ENCODE measurements around the gene GRIK5. TPM values are rescaled to one million over a fixed set of nuclear protein-coding genes. Genes with fewer than 3 reads are reported as not detected.
A peak's percentile ranks its signal among the peaks of the same experiment; 100 is the strongest.

The GRIK5 gene
- polyA plus RNA-seq, 1 experiment, result 0.05 TPM

GRCh38 chr19:41967054-41967783 lies 102.8 kb downstream of the GRIK5 start:
- TF ChIP-seq CTCF (IDR thresholded peaks at IDR 0.05; ENCODE audit: low read depth, low read length), result no peak
- no peaks in the 10 kb centered on the region; the same call in 1 of the 2 replicates for H3K9me3 ChIP-seq (ENCODE audit: control insufficient read depth, insufficient read depth, low read length)
- no peak for DNase-seq (ENCODE audit: low read depth, low spot score)
- ChIA-PET CTCF (no interaction called here), POLR2A (no interaction called here)
- H3K27me3 ChIP-seq (ENCODE audit: control insufficient read depth, insufficient read depth, low read length), result peaks cover 13% of the 10 kb centered on the region
- no peak overlapping the region for H3K4me3 ChIP-seq (ENCODE audit: low read depth, low read length)
- no peak overlapping the region for H3K27ac ChIP-seq (ENCODE audit: low read depth, low read length)

DNA sequence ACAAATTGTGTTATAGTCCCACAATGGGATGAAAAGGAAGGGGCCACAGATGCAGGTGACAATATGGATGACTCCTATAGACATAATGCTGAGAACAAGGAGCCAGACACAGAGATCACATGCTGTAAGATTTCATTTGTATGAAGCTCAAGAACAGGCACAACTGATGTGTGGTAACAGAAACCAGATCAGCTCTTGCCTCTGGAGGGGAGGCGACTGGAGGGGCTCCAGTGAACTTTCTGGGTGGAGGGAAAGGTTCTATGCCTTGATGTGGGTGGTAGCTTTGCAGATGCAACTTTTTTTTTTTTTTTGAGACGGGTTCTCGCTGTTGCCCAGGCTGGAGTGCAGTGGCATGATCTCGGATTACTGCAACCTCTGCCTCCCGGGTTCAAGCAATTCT lies 104.9 kb downstream of the GRIK5 start:
- Histone ChIP-seq H3K27me3 (ENCODE audit: control insufficient read depth, insufficient read depth, low read length) (peaks cover 13% of the 10 kb centered on the region), H3K27ac (ENCODE audit: low read depth, low read length) (no peak overlapping the region), H3K4me3 (ENCODE audit: low read depth, low read length) (no peak overlapping the region), H3K9me3 (ENCODE audit: control insufficient read depth, insufficient read depth, low read length) (no peaks in the 10 kb centered on the region; the same call in 1 of the 2 replicates)
- no peak for DNase-seq (ENCODE audit: low read depth, low spot score)
- no peak for TF ChIP-seq CTCF (IDR thresholded peaks at IDR 0.05; ENCODE audit: low read depth, low read length)
- ChIA-PET POLR2A (no interaction called here), CTCF (interaction anchor here (1.2 kb wide), 1 partner anchor 70 kb away, joined by 3 read pairs; no protein-coding TSS in a partner anchor)

DNA sequence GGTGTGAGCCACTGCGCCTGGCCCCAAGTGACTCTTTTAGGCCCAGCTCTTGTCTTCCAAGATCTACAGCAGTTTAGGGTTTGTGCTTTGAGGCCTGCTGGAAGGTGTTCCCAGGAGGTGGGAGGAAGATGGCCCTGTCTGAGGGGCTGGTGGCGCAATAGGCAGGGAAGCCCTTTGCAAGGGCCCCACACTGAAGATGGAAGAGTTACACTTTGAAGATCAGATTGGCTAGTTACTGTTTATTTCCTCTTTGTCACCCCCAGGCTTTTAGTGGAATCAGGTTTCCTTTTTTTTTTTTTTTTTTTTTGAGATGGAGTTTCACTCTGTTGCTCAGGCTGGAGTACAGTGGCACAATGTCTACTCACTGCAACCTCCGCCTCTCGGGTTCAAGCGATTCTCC lies 109.0 kb downstream of the GRIK5 start:
- Histone ChIP-seq H3K9me3 (ENCODE audit: control insufficient read depth, insufficient read depth, low read length) (no peaks in the 10 kb centered on the region; the same call in 1 of the 2 replicates), H3K27me3 (ENCODE audit: control insufficient read depth, insufficient read depth, low read length) (no peaks in the 10 kb centered on the region), H3K27ac (ENCODE audit: low read depth, low read length) (no peak overlapping the region), H3K4me3 (ENCODE audit: low read depth, low read length) (no peak overlapping the region)
- ChIA-PET POLR2A (interaction anchor here (0.8 kb wide), 1 partner anchor 9 kb away, joined by 7 read pairs; no protein-coding TSS in a partner anchor), CTCF (interaction anchor here (0.7 to 1.1 kb wide), 3 partner anchors 74 to 102 kb away, joined by 3 to 6 read pairs (median 3); no protein-coding TSS in a partner anchor)
- no peak for TF ChIP-seq CTCF (IDR thresholded peaks at IDR 0.05; ENCODE audit: low read depth, low read length)
- DNase-seq (ENCODE audit: low read depth, low spot score), result no peak

DNA sequence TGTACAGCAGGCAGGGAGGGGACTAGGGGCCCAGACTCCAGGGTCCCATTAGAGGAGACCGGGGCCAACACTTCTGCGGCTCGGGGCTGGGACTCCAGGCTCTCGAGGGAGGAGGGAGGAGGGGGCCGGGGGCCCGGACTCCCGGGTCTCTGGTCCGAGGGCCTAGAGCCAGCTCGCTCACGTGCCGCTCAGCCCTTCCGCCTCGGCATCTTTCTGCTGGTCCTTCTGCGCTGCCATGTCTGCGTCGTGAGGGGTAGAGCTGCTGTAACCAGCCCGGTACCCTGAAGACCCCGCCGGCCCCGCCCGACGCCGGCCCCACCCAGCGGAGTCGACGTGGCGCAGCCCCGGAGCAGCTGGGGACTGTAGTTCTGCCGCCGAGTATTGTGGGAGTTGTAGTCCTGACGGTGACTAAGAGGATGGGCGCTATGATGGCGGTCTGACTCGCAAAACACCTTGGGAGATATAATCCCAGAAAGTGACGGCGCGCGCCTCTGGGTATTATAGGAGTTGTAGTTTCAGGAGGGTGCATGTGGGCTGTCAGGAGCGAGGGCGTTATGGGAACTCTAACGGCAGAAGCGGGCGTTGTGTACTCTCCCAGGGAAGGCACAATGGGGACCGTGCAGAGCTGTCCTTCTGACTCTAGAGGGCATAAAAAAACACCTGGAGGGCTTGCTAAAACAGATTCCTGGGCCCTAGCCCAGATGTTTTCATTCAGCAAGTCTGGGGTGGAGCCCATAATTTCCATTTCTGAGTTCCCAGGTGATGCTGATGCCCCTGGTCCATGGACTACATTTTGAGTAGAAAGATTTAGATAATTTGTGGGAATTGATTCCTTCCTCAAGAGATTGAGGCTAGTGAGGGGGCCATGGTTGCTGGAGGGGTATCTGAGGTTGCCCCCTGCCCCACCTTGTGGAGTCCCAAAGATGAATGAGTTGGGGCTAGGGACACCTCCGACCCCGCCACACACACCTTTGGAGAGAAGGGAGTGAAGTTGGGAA lies 110.7 kb downstream of the GRIK5 start, which contains the start of gene RABAC1:
Gene RABAC1, minus strand, starts transcription at position 266 of the 998 bp plus-strand sequence. Its CDS starts 29 bp downstream, at position 237.
- peak within 1 kb of the TSS; percentile 95 for H3K27ac ChIP-seq (ENCODE audit: low read depth, low read length)
- TF ChIP-seq CTCF (IDR thresholded peaks at IDR 0.05; ENCODE audit: low read depth, low read length), result peak; percentile 29
- H3K9me3 ChIP-seq (ENCODE audit: control insufficient read depth, insufficient read depth, low read length), result no peaks in the 10 kb centered on the region; the same call in 1 of the 2 replicates
- DNase-seq (ENCODE audit: low read depth, low spot score), result peak; percentile 75
- peak within 1 kb of the TSS; percentile 89 for H3K4me3 ChIP-seq (ENCODE audit: low read depth, low read length)
- H3K27me3 ChIP-seq (ENCODE audit: control insufficient read depth, insufficient read depth, low read length), result no peaks in the 10 kb centered on the region
- ChIA-PET CTCF (interaction anchor here (0.6 to 2.7 kb wide), 3 partner anchors 9 to 76 kb away, joined by 3 to 10 read pairs (median 5); no protein-coding TSS in a partner anchor), POLR2A (interaction anchor here (0.5 to 3.0 kb wide), 4 partner anchors 20 to 1181 kb away, joined by 3 to 28 read pairs (median 3); partner anchors contain the start of genes RPS19 and ZNF574)
